ENCODE results near the gene PCDHA5.

DNA sequence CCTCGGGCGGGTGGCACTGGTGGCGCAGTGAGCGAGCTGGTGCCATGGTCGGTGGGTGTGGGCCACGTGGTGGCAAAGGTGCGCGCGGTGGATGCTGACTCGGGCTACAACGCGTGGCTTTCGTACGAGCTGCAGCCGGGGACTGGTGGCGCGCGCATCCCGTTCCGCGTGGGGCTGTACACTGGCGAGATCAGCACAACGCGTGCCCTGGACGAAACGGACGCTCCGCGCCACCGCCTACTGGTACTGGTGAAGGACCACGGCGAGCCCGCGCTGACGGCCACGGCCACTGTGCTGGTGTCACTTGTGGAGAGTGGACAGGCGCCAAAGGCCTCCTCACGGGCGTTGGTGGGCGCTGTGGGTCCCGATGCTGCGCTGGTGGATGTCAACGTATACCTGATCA is 12.5 kb upstream of the PCDHA5 start:
- TF ChIP-seq CTCF (conservative IDR thresholded peaks at IDR 0.05 in 1 of 2, IDR thresholded peaks at IDR 0.05 in 1 of 2; ENCODE audit: extremely low read depth in 1 of 2, insufficient read depth in 1 of 2, low read depth in 1 of 2, low read length in 2 of 2) = no peak
- no peak for TF ChIP-seq EZH2 (IDR thresholded peaks at IDR 0.05; ENCODE audit: borderline replicate concordance, low read length)
